Keratinocyte (primary cell): ENCODE results near the gene GALNT14. TPM values are rescaled to one million over a fixed set of nuclear protein-coding genes. Genes with fewer than 3 reads are reported as not detected.

Experiments
- DNase-seq: peaks from one replicate; pipeline ENCODE4 v3.0.0-alpha.2; 2011; ENCODE audit warnings: low read depth, missing footprints, low spot score
- FAIRE-seq: peaks from 2 replicates; lab custom pipeline; 2011; peaks lifted over from hg19 to GRCh38; lab: Jason Lieb, UNC
- H2AFZ ChIP-seq: 2 replicates; pipeline ENCODE4 v1.6.0; 2012; ENCODE audit warnings: low read length, control low read depth, inconsistent platforms; ENCODE audit not compliant: control insufficient read depth
- H3K27ac ChIP-seq: 2 replicates; pipeline ENCODE4 v1.5.1; 2011; ENCODE audit warnings: low read length; ENCODE audit not compliant: control insufficient read depth, insufficient read depth
- H3K27me3 ChIP-seq: 3 replicates; pipeline ENCODE4 v1.6.0; 2011; ENCODE audit warnings: low read length; ENCODE audit not compliant: control insufficient read depth, insufficient read depth; ENCODE audit errors: extremely low read depth
- H3K36me3 ChIP-seq, 2 experiments: 2 replicates in 1 of 2; 3 replicates in 1 of 2; pipeline ENCODE4 v1.5.1; 2011; ENCODE audit warnings: low read length in 2 of 2, mild to moderate bottlenecking in 1 of 2; ENCODE audit not compliant: control insufficient read depth in 2 of 2, insufficient read depth in 2 of 2; ENCODE audit errors: extremely low read depth in 1 of 2
- H3K4me1 ChIP-seq: 3 replicates; pipeline ENCODE4 v1.5.1; 2011; ENCODE audit warnings: low read length; ENCODE audit not compliant: control insufficient read depth, insufficient read depth; ENCODE audit errors: extremely low read depth
- H3K4me2 ChIP-seq: 3 replicates; pipeline ENCODE4 v1.6.0; 2011; ENCODE audit warnings: low read depth, low read length; ENCODE audit not compliant: control insufficient read depth, insufficient read depth; ENCODE audit errors: extremely low read depth
- H3K4me3 ChIP-seq, 3 experiments: fragments of 200-600 bp in 1 of 3; sonication (generic) in 1 of 3; 2 replicates in 2 of 3; 3 replicates in 1 of 3; pipeline ENCODE4 v1.5.1; 2011 to 2016; ENCODE audit warnings: low read length in 3 of 3, mild to moderate bottlenecking in 3 of 3, control low read depth in 2 of 3, inconsistent platforms in 1 of 3, low read depth in 1 of 3, mixed read lengths in 1 of 3, mixed run types in 1 of 3, moderate library complexity in 1 of 3; ENCODE audit not compliant: control insufficient read depth in 2 of 3, insufficient read depth in 2 of 3; ENCODE audit errors: extremely low read depth in 1 of 3
- H3K79me2 ChIP-seq: 2 replicates; pipeline ENCODE4 v1.6.0; 2012; ENCODE audit warnings: low read length; ENCODE audit not compliant: control insufficient read depth, insufficient read depth
- H3K9ac ChIP-seq: 3 replicates; pipeline ENCODE4 v1.6.0; 2011; ENCODE audit warnings: low read length; ENCODE audit not compliant: control insufficient read depth, insufficient read depth; ENCODE audit errors: extremely low read depth
- H3K9me1 ChIP-seq: 3 replicates; pipeline ENCODE4 v1.6.0; 2011; ENCODE audit warnings: low read length; ENCODE audit not compliant: control insufficient read depth, insufficient read depth; ENCODE audit errors: extremely low read depth
- H3K9me3 ChIP-seq: 2 replicates; pipeline ENCODE4 v1.5.1; 2012; ENCODE audit warnings: low read depth, low read length; ENCODE audit not compliant: control insufficient read depth
- H4K20me1 ChIP-seq: 3 replicates; pipeline ENCODE4 v1.6.0; 2011; ENCODE audit warnings: low read length; ENCODE audit not compliant: control insufficient read depth, insufficient read depth; ENCODE audit errors: extremely low read depth
- EZH2 ChIP-seq: IDR thresholded peaks from one replicate; pipeline ENCODE4 v1.6.1; 2012; ENCODE audit warnings: inconsistent platforms, mild to moderate bottlenecking, low read length, moderate library complexity
- dilution Hi-C: fragments of 300-500 bp; cut with MboI; formaldehyde crosslinking; loops from one replicate; pipeline ENCODE4 v1.7.0; 2020; ENCODE audit warnings: low sequenced_read_pairs; ENCODE audit not compliant: extremely low pct_ligation_motif_present
- polyA plus RNA-seq, 5 experiments: library from polyadenylated mRNA; depleted of rRNA in 3 of 5; stranded (reverse) in 3 of 5; stranded (forward) in 1 of 5; unstranded in 1 of 5; fragments of >200 nt; gene quantifications; 1 replicate in 1 of 5; 2 replicates in 3 of 5; 3 replicates in 1 of 5; pipeline versions ENCODE4 v1.2.1 to v1.2.3, GENCODE V29; 2011 to 2012; ENCODE audit warnings: missing spikeins in 2 of 5, low read depth in 1 of 5, low replicate concordance in 1 of 5
- TF ChIP-seq, protein P1 (sequence below), 3 experiments: IDR thresholded peaks in 1 of 3; conservative IDR thresholded peaks in 1 of 3; optimal IDR thresholded peaks in 1 of 3; 2 replicates in 2 of 3; 3 replicates in 1 of 3; pipeline versions ENCODE3 to v1.5.1; 2011; ENCODE audit warnings: low read length in 3 of 3, mild to moderate bottlenecking in 3 of 3, moderate library complexity in 2 of 3, control low read depth in 1 of 3, inconsistent platforms in 1 of 3; ENCODE audit not compliant: insufficient read depth in 2 of 3; ENCODE audit errors: extremely low read depth in 1 of 3

GALNT14 gene
- polyA plus RNA-seq, 1 donor (not counting 4 experiments of a cell fraction or from before 2014, with no cell fraction given): 27.4 TPM

DNA sequence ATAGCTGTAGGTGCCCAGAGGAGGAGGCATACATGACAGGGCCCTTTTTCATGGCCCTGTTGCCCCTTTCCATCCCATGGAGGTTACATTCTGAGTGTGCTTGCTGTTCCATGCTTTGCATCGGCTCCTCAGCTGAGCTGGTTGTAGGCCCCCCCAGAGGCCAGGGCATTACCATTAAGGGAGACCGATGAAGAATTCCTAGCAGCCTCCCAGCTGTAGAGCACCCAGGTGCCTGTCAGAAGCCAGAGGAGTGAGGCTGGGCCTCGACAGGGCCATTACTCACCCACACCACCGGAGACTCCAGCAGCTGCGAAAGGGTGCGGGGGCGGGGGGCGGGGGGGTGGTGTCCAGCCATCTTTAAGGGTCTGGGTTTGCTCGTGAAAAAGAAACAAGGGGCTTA lies 72.2 kb downstream of the GALNT14 start:
- peaks cover 10% of the 10 kb centered on the region for H3K4me1 ChIP-seq
- no peak for DNase-seq
- H3K79me2 ChIP-seq: no peaks in the 10 kb centered on the region
- H3K27me3 ChIP-seq: no peaks in the 10 kb centered on the region
- dilution Hi-C loops: no loop called here
- no peaks in the 10 kb centered on the region for H3K36me3 ChIP-seq
- no peak for FAIRE-seq
- TF ChIP-seq, protein P1, sequence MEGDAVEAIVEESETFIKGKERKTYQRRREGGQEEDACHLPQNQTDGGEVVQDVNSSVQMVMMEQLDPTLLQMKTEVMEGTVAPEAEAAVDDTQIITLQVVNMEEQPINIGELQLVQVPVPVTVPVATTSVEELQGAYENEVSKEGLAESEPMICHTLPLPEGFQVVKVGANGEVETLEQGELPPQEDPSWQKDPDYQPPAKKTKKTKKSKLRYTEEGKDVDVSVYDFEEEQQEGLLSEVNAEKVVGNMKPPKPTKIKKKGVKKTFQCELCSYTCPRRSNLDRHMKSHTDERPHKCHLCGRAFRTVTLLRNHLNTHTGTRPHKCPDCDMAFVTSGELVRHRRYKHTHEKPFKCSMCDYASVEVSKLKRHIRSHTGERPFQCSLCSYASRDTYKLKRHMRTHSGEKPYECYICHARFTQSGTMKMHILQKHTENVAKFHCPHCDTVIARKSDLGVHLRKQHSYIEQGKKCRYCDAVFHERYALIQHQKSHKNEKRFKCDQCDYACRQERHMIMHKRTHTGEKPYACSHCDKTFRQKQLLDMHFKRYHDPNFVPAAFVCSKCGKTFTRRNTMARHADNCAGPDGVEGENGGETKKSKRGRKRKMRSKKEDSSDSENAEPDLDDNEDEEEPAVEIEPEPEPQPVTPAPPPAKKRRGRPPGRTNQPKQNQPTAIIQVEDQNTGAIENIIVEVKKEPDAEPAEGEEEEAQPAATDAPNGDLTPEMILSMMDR (optimal IDR thresholded peaks at IDR 0.05 in 1 of 3, IDR thresholded peaks at IDR 0.05 in 1 of 3, conservative IDR thresholded peaks at IDR 0.05 in 1 of 3; ENCODE audit: extremely low read depth in 1 of 3, insufficient read depth in 2 of 3, low read length in 3 of 3): no peak
- TF ChIP-seq EZH2: no peak
- H3K4me2 ChIP-seq: no peak overlapping the region
- H3K9me1 ChIP-seq: no peaks in the 10 kb centered on the region
- no peak overlapping the region for H3K4me3 ChIP-seq
- no peaks in the 10 kb centered on the region for H3K9me3 ChIP-seq
- H2AFZ ChIP-seq: no peak overlapping the region
- no peak overlapping the region for H3K27ac ChIP-seq
- H4K20me1 ChIP-seq: peaks cover 5% of the 10 kb centered on the region
- no peak overlapping the region for H3K9ac ChIP-seq

DNA sequence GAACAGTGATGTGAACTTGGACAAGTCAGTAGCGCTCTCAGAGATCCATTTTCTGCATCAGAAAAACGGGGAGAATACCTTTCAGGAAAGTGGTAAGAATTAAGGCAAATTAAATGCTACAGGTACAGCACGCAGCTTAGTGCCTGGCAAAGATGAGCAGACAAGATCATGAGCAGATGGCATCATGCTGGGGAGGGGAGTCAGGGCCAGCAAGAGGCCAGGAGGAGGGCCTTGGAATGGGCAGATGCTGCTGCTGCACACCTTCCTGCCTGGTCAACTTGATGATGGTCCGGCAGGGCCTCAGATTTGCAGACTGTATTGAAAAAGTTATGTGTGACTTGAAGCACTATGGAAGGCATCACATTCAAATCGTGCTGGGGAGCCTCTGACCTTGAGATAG lies 72.9 kb downstream of the GALNT14 start:
- no peaks in the 10 kb centered on the region for H3K79me2 ChIP-seq
- no peak overlapping the region for H3K9ac ChIP-seq
- no peaks in the 10 kb centered on the region for H3K9me1 ChIP-seq
- peaks cover 2% of the 10 kb centered on the region for H4K20me1 ChIP-seq
- FAIRE-seq (no peak), DNase-seq (no peak)
- TF ChIP-seq, protein P1 (optimal IDR thresholded peaks at IDR 0.05 in 1 of 3, IDR thresholded peaks at IDR 0.05 in 1 of 3, conservative IDR thresholded peaks at IDR 0.05 in 1 of 3; ENCODE audit: extremely low read depth in 1 of 3, insufficient read depth in 2 of 3, low read length in 3 of 3): no peak
- no peak for TF ChIP-seq EZH2
- dilution Hi-C loops: no loop called here
- peaks cover 4% of the 10 kb centered on the region for H3K4me1 ChIP-seq
- H3K4me3 ChIP-seq: no peak overlapping the region
- no peaks in the 10 kb centered on the region for H3K27me3 ChIP-seq
- H3K27ac ChIP-seq: no peak overlapping the region
- no peaks in the 10 kb centered on the region for H3K36me3 ChIP-seq
- H3K4me2 ChIP-seq: no peak overlapping the region
- no peak overlapping the region for H2AFZ ChIP-seq
- no peaks in the 10 kb centered on the region for H3K9me3 ChIP-seq
